Transverse colon (tissue), 4 donors: ENCODE results near the gene TSPAN9. TPM values are rescaled to one million over a fixed set of nuclear protein-coding genes. Genes with fewer than 3 reads are reported as not detected.

Experiments used
- DNase-seq: peaks from one replicate; pipeline ENCODE4 v3.0.0-alpha.2; 2019
- H3K27ac ChIP-seq, 4 donors: fragments of 200-600 bp; sonication (generic); 2 replicates each; pipeline ENCODE4 v1.5.1; 2016 to 2018; ENCODE audit warnings: inconsistent platforms in 4 of 4
- H3K27me3 ChIP-seq: fragments of 200-600 bp; sonication (generic); 2 replicates; pipeline ENCODE4 v1.5.1; 2017; ENCODE audit warnings: inconsistent platforms
- H3K36me3 ChIP-seq, 4 donors: fragments of 200-600 bp; sonication (generic); 2 replicates each; pipeline ENCODE4 v1.5.1; 2017 to 2019; ENCODE audit warnings: inconsistent platforms in 4 of 4
- H3K4me1 ChIP-seq, 4 donors: fragments of 200-600 bp; sonication (generic); 2 replicates each; pipeline ENCODE4 v1.5.1; 2017 to 2020; ENCODE audit warnings: inconsistent platforms in 4 of 4
- H3K4me3 ChIP-seq, 4 donors: fragments of 200-600 bp; sonication (generic); 1 replicate in 1 of 4; 2 replicates in 3 of 4; pipeline versions ENCODE4 v1.5.1 to v1.6.1; 2017 to 2019; ENCODE audit warnings: inconsistent platforms in 4 of 4
- H3K9me3 ChIP-seq, 2 donors: fragments of 200-600 bp; sonication (generic); 2 replicates each; pipeline ENCODE4 v1.5.1; 2017 to 2019; ENCODE audit warnings: inconsistent platforms in 2 of 2
- EP300 ChIP-seq: sonication (generic); formaldehyde crosslinking; IDR thresholded peaks from one replicate; pipeline ENCODE4 v1.6.1; 2017; ENCODE audit warnings: antibody characterized with exemption, low read depth
- POLR2A ChIP-seq: fragments of 450-650 bp; IDR thresholded peaks from one replicate; pipeline ENCODE4 v1.6.1; 2016; ENCODE audit warnings: antibody characterized with exemption, mild to moderate bottlenecking, moderate library complexity
- POLR2AphosphoS5 ChIP-seq, 3 donors: sonication (generic); formaldehyde crosslinking; IDR thresholded peaks; one replicate each; pipeline ENCODE4 v1.6.1; 2016; ENCODE audit warnings: antibody characterized with exemption in 3 of 3
- WGBS, 2 donors: methylation state at CpG; one replicate each; pipeline ENCODE4 v1.1.5; 2018; ENCODE audit warnings: low coverage in 1 of 2; 5-methylcytosine and 5-hydroxymethylcytosine counted together
- in situ Hi-C, 4 donors: fragments of 200-750 bp; cut with MboI; loops; one replicate each; pipeline versions ENCODE4 v1.15.0 to v1.15.1; 2017; ENCODE audit warnings: low sequenced_read_pairs in 3 of 4, low pct_ligation_motif_present in 1 of 4, low pct_unique_long_range_greater_than_20kb in 1 of 4
- intact Hi-C: fragments of 100-400 bp; cut with DNase I; formaldehyde crosslinking; loops from one replicate; pipeline ENCODE4 v1.15.1; 2023; ENCODE audit warnings: low total_unique reads
- total RNA-seq, 4 donors: library from RNA; depleted of rRNA; stranded (reverse); fragments of >200 nt; gene quantifications; one replicate each; pipeline ENCODE4 v1.1.0, GENCODE V29; 2016
- TF ChIP-seq, protein P1 (sequence below), 5 experiments: fragments of 200-600 bp in 3 of 5; fragments of 450-650 bp in 2 of 5; sonication (generic) in 3 of 5; IDR thresholded peaks; 1 replicate in 2 of 5; 2 replicates in 3 of 5; pipeline ENCODE4 v1.5.1; 2016 to 2017; ENCODE audit warnings: antibody characterized with exemption in 5 of 5, inconsistent platforms in 3 of 5, mild to moderate bottlenecking in 2 of 5, moderate library complexity in 1 of 5

TSPAN9 gene
- total RNA-seq, 4 donors from 2014 or later = 4.2 to 9.3 (median 6.1) TPM

DNA sequence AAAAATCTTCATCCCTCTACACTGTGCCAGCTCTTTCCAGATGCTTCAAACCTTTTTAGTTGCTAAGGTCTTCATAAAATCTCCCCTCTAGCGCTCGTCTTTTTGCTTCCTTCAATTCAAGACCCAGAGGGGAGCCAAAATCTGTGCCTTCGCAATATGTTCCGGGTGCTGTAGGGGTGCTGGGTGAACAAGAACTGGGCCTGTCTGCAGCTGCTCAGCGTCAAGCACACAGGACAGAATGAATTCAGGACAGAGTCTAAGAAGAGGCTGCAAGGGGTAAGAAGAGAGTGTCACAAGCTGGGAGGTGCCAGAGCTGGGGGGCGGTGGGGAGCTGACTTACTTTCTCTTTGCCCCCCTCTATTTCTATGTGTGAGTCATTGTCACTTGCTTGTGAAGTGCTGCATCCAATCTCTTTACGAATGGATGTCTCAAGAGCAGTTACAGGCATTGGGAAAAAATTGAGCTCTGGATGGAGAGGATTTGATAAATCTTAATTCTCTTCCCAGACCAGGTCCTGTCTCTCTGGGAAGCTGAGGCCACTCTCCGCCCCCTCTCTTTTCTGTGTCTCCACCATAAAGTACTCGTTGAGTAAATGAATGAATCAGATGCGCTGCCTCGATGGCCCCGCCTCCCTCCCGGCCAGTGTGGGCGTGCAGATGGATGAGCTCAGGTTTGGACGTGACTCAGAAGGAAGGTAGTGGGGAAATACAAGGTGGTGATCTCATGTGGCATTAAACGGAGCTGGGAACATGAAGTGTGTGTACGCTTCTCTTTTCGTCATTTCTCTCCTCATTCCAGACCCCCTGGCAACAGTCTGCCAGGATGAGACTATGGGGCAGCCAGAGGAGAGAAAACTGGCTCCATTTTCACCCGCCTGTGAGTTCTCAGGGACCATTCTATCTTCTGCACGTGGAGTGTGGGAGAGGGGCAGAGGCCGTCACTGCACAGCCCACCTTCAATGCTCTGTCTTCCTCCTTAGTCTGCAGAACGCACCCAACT, 91.3 kb downstream of the TSPAN9 start:
- H3K9me3 ChIP-seq = no peaks in the 10 kb centered on the region
- in situ Hi-C loops (no loop called here), intact Hi-C loops (no loop called here)
- no peaks in the 10 kb centered on the region for H3K4me1 ChIP-seq
- WGBS, 2 donors = 62 to 70% methylated on average over 7 to 22 of the region's 22 CpGs
- DNase-seq = no peak
- no peaks in the 10 kb centered on the region for H3K27me3 ChIP-seq
- no peaks in the 10 kb centered on the region for H3K36me3 ChIP-seq
- TF ChIP-seq EP300 (no peak), POLR2A (no peak), POLR2AphosphoS5 (IDR thresholded peaks at IDR 0.05) (no peak)
- TF ChIP-seq, protein P1, sequence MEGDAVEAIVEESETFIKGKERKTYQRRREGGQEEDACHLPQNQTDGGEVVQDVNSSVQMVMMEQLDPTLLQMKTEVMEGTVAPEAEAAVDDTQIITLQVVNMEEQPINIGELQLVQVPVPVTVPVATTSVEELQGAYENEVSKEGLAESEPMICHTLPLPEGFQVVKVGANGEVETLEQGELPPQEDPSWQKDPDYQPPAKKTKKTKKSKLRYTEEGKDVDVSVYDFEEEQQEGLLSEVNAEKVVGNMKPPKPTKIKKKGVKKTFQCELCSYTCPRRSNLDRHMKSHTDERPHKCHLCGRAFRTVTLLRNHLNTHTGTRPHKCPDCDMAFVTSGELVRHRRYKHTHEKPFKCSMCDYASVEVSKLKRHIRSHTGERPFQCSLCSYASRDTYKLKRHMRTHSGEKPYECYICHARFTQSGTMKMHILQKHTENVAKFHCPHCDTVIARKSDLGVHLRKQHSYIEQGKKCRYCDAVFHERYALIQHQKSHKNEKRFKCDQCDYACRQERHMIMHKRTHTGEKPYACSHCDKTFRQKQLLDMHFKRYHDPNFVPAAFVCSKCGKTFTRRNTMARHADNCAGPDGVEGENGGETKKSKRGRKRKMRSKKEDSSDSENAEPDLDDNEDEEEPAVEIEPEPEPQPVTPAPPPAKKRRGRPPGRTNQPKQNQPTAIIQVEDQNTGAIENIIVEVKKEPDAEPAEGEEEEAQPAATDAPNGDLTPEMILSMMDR (IDR thresholded peaks at IDR 0.05) = no peak
- H3K4me3 ChIP-seq = no peak overlapping the region
- H3K27ac ChIP-seq = no peak overlapping the region

DNA sequence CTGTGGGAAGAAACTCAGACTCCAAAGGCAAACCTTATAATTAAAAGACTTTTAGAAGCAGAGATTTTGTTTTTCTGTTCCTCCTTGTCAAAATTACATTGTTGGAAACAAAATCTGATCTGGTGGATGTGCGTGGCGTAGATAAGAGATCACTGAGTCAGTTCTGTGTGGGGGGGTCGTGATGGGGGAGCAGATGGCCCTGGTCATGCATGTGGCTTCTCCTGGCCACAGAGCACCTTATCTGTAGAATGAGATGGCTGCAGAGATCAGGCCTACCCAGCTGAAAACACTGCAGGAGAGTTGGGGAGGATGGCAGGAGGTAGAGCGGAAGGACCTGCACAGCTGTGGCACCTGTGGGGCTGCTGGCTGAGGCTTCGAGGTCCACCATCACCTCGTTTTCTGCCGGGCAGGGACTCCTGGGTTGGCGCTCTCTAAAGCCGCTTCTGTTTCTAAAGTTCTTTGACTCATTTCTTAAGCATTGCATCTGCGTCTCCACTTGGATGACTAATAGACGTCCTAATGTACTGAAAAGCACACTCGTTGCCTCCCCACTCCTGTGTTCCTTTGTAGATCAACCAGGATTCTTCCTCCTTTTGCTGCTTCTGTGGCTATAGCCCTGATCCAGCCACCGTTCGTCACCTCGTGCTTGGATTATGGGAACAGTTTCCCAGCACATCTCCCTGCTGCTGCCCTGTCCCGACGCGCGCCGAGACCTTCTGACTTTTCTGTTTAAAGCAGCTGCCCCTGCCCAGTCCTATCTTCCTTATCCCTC, 93.4 kb downstream of the TSPAN9 start:
- Histone ChIP-seq H3K27ac (no peak overlapping the region), H3K27me3 (no peaks in the 10 kb centered on the region), H3K4me3 (no peak overlapping the region), H3K4me1 (no peaks in the 10 kb centered on the region), H3K36me3 (no peaks in the 10 kb centered on the region), H3K9me3 (no peaks in the 10 kb centered on the region)
- in situ Hi-C loops = no loop called here
- intact Hi-C loops = no loop called here
- 76 to 85% methylated on average over 13 to 20 of the region's 20 CpGs for WGBS, 2 donors
- no peak for DNase-seq
- TF ChIP-seq EP300 (no peak), POLR2AphosphoS5 (IDR thresholded peaks at IDR 0.05) (no peak), POLR2A (no peak)
- TF ChIP-seq, protein P1 (IDR thresholded peaks at IDR 0.05) = no peak

DNA sequence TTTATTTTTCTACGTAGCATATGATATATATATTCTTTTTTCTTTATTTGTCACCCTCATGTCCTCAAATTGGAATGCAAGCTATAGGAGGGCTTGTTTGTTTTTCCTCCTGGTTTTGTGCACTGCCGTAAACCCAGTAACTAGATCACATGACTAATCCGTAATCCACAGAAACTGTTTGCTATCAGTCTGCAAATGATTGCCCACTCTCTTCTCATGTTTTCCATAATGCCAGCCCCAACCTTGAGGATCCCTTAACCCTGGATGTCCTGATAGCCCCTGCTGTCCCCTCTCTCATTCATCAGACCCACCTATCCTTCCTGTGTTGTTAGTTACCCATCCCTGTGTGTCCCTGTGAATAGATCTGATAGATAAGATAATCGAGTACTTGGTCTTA, 94.0 kb downstream of the TSPAN9 start:
- Histone ChIP-seq H3K27me3 (no peaks in the 10 kb centered on the region), H3K36me3 (no peaks in the 10 kb centered on the region), H3K27ac (no peak overlapping the region), H3K4me3 (no peak overlapping the region), H3K9me3 (no peaks in the 10 kb centered on the region), H3K4me1 (no peaks in the 10 kb centered on the region)
- intact Hi-C loops (no loop called here), in situ Hi-C loops (no loop called here)
- TF ChIP-seq, protein P1 (IDR thresholded peaks at IDR 0.05) = no peak
- TF ChIP-seq POLR2A (no peak), POLR2AphosphoS5 (IDR thresholded peaks at IDR 0.05) (no peak), EP300 (no peak)
- 41 to 57% methylated on average over 3 to 4 of the region's 4 CpGs for WGBS, 2 donors
- DNase-seq = no peak
